Astrocyte (in vitro differentiated cells and primary cell): ENCODE data around the gene FAM240A.

Source experiments
- EZH2 ChIP-seq: IDR thresholded peaks from 2 replicates; pipeline ENCODE4 v1.6.1; 2012; ENCODE audit warnings: mild to moderate bottlenecking, low read length, inconsistent platforms; ENCODE audit not compliant: insufficient read depth
- TF ChIP-seq, protein P1 (sequence below): IDR thresholded peaks from 2 replicates; pipeline ENCODE4 v1.5.1; 2011; ENCODE audit warnings: low read depth, mild to moderate bottlenecking, inconsistent platforms, low read length, moderate library complexity; ENCODE audit not compliant: insufficient read depth

DNA sequence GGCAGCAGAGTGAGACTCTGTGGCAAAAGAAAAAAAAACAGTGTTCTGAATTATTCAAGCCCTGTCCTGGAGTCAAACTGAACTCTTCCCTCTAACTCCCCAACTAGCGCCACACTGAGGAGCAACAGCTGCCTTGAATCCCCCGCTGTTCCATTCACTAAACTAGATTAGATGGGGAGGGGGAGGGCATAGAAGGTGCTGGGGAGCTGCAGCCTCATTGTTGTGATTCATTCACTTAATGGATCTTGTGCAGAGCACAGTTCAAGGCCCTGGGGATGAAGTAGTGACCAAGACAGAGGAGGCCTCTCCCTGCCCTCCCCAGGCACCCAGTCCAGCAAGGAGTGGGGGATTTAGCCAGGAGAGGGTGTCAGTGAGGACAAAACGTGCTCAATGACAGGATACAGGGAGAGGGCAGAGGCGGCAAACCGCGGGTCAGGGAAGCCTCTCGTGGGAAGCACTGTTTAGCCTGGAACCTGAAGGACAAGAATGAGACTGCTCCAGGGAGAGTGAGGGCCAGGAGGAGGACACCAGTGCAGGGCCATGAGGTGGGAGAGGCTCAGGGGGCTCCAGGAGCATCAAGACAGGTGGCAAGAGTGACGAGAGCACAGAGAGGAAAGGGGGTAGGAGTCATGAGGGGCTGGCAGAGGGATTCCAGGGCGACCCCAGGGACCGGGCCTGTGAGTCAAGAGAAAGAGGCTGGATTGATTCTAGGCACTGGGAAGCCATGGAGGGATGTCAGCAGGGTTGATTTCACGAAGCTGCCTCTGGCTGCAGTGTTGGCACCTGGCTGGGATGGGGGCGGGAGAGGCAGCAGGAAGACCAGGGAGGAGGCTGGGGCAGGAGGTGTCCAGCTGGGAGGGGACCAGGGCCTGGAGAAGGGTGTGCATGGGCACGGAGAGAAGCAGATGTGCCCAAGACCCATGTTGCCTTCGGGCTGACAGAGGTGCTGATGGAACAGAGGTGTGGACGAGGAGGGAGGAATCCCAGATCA, 49.7 kb downstream of the FAM240A start:
- TF ChIP-seq, protein P1, sequence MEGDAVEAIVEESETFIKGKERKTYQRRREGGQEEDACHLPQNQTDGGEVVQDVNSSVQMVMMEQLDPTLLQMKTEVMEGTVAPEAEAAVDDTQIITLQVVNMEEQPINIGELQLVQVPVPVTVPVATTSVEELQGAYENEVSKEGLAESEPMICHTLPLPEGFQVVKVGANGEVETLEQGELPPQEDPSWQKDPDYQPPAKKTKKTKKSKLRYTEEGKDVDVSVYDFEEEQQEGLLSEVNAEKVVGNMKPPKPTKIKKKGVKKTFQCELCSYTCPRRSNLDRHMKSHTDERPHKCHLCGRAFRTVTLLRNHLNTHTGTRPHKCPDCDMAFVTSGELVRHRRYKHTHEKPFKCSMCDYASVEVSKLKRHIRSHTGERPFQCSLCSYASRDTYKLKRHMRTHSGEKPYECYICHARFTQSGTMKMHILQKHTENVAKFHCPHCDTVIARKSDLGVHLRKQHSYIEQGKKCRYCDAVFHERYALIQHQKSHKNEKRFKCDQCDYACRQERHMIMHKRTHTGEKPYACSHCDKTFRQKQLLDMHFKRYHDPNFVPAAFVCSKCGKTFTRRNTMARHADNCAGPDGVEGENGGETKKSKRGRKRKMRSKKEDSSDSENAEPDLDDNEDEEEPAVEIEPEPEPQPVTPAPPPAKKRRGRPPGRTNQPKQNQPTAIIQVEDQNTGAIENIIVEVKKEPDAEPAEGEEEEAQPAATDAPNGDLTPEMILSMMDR = no peak
- no peak for TF ChIP-seq EZH2
